ENCODE data around the gene MPPED2.
A peak's percentile ranks its signal among the peaks of the same experiment; 100 is the strongest.
"Not testable (repeated sequence)": the region's sequence is repeated elsewhere in the genome, so short reads cannot be mapped to it uniquely, and the experiment has no call there.

The MPPED2 gene

GRCh38 chr11:30560206-30561106 lies 25.7 kb downstream of the MPPED2 start:
- Histone ChIP-seq H3K27me3 (ENCODE audit: control insufficient read depth in 5 of 5, insufficient read depth in 4 of 5, low read length in 5 of 5) (no peaks in the 10 kb centered on the region), H3K27ac (ENCODE audit: low read depth, low read length) (no peak overlapping the region), H3K4me3 (ENCODE audit: low read depth in 1 of 5, low read length in 5 of 5) (peak overlapping the region in 2 of 5 donors; percentile 17 to 49), H3K9me3 (ENCODE audit: control insufficient read depth in 5 of 5, low read length in 5 of 5) (no peaks in the 10 kb centered on the region), H3K36me3 (ENCODE audit: control insufficient read depth in 5 of 5, insufficient read depth in 5 of 5, low read length in 5 of 5) (no peaks in the 10 kb centered on the region), H3K4me1 (ENCODE audit: control insufficient read depth in 5 of 5, insufficient read depth in 5 of 5, low read length in 5 of 5) (peaks cover 0 to 6% (median 0%) of the 10 kb centered on the region in 5 donors), H3K9ac (ENCODE audit: low read length in 5 of 5) (no peak overlapping the region)

- H3K9ac ChIP-seq (ENCODE audit: low read length in 5 of 5): no peak overlapping the region
- no peak overlapping the region for H3K27ac ChIP-seq (ENCODE audit: low read depth, low read length)
- no peaks in the 10 kb centered on the region for H3K9me3 ChIP-seq (ENCODE audit: control insufficient read depth in 5 of 5, low read length in 5 of 5)
- H3K4me1 ChIP-seq (ENCODE audit: control insufficient read depth in 5 of 5, insufficient read depth in 5 of 5, low read length in 5 of 5): no peaks in the 10 kb centered on the region
- no peak overlapping the region for H3K4me3 ChIP-seq (ENCODE audit: low read depth in 1 of 5, low read length in 5 of 5)
- H3K36me3 ChIP-seq (ENCODE audit: control insufficient read depth in 5 of 5, insufficient read depth in 5 of 5, low read length in 5 of 5): no peaks in the 10 kb centered on the region
- H3K27me3 ChIP-seq (ENCODE audit: control insufficient read depth in 5 of 5, insufficient read depth in 4 of 5, low read length in 5 of 5): no peaks in the 10 kb centered on the region
These were observed 27.1 kb downstream of the MPPED2 start for GRCh38 chr11:30559004-30559403.

GRCh38 chr11:30554587-30554986 lies 31.6 kb downstream of the MPPED2 start:
- H3K36me3 ChIP-seq (ENCODE audit: control insufficient read depth in 5 of 5, insufficient read depth in 5 of 5, low read length in 5 of 5); H3K9ac ChIP-seq (ENCODE audit: low read length in 5 of 5); H3K27me3 ChIP-seq (ENCODE audit: control insufficient read depth in 5 of 5, insufficient read depth in 4 of 5, low read length in 5 of 5); H3K9me3 ChIP-seq (ENCODE audit: control insufficient read depth in 5 of 5, low read length in 5 of 5); H3K4me1 ChIP-seq (ENCODE audit: control insufficient read depth in 5 of 5, insufficient read depth in 5 of 5, low read length in 5 of 5); H3K27ac ChIP-seq (ENCODE audit: low read depth, low read length); H3K4me3 ChIP-seq (ENCODE audit: low read depth in 1 of 5, low read length in 5 of 5): not testable (repeated sequence)

- H3K9me3 ChIP-seq (ENCODE audit: control insufficient read depth in 5 of 5, low read length in 5 of 5): no peaks in the 10 kb centered on the region
- H3K4me1 ChIP-seq (ENCODE audit: control insufficient read depth in 5 of 5, insufficient read depth in 5 of 5, low read length in 5 of 5): no peaks in the 10 kb centered on the region
- H3K4me3 ChIP-seq (ENCODE audit: low read depth in 1 of 5, low read length in 5 of 5): no peak overlapping the region
- H3K27me3 ChIP-seq (ENCODE audit: control insufficient read depth in 5 of 5, insufficient read depth in 4 of 5, low read length in 5 of 5): no peaks in the 10 kb centered on the region
- H3K9ac ChIP-seq (ENCODE audit: low read length in 5 of 5): no peak overlapping the region
- no peak overlapping the region for H3K27ac ChIP-seq (ENCODE audit: low read depth, low read length)
- H3K36me3 ChIP-seq (ENCODE audit: control insufficient read depth in 5 of 5, insufficient read depth in 5 of 5, low read length in 5 of 5): no peaks in the 10 kb centered on the region
These were observed 32.5 kb downstream of the MPPED2 start for GRCh38 chr11:30553521-30554110.

- Histone ChIP-seq H3K9ac (ENCODE audit: low read length in 5 of 5) (no peak overlapping the region), H3K4me1 (ENCODE audit: control insufficient read depth in 5 of 5, insufficient read depth in 5 of 5, low read length in 5 of 5) (no peaks in the 10 kb centered on the region), H3K27ac (ENCODE audit: low read depth, low read length) (no peak overlapping the region), H3K9me3 (ENCODE audit: control insufficient read depth in 5 of 5, low read length in 5 of 5) (no peaks in the 10 kb centered on the region), H3K36me3 (ENCODE audit: control insufficient read depth in 5 of 5, insufficient read depth in 5 of 5, low read length in 5 of 5) (no peaks in the 10 kb centered on the region), H3K4me3 (ENCODE audit: low read depth in 1 of 5, low read length in 5 of 5) (no peak overlapping the region), H3K27me3 (ENCODE audit: control insufficient read depth in 5 of 5, insufficient read depth in 4 of 5, low read length in 5 of 5) (no peaks in the 10 kb centered on the region)
These were observed 33.3 kb downstream of the MPPED2 start for GRCh38 chr11:30552839-30553238.

GRCh38 chr11:30550022-30550542 lies 36.1 kb downstream of the MPPED2 start:
- H3K36me3 ChIP-seq (ENCODE audit: control insufficient read depth in 5 of 5, insufficient read depth in 5 of 5, low read length in 5 of 5): no peaks in the 10 kb centered on the region
- no peaks in the 10 kb centered on the region for H3K9me3 ChIP-seq (ENCODE audit: control insufficient read depth in 5 of 5, low read length in 5 of 5)
- H3K27me3 ChIP-seq (ENCODE audit: control insufficient read depth in 5 of 5, insufficient read depth in 4 of 5, low read length in 5 of 5): no peaks in the 10 kb centered on the region
- H3K4me3 ChIP-seq (ENCODE audit: low read depth in 1 of 5, low read length in 5 of 5): no peak overlapping the region
- H3K9ac ChIP-seq (ENCODE audit: low read length in 5 of 5): no peak overlapping the region
- H3K27ac ChIP-seq (ENCODE audit: low read depth, low read length): no peak overlapping the region
- H3K4me1 ChIP-seq (ENCODE audit: control insufficient read depth in 5 of 5, insufficient read depth in 5 of 5, low read length in 5 of 5): peaks cover 0 to 9% (median 4%) of the 10 kb centered on the region in 5 donors

GRCh38 chr11:30549565-30549964 lies 36.6 kb downstream of the MPPED2 start:
- H3K9ac ChIP-seq (ENCODE audit: low read length in 5 of 5): no peak overlapping the region
- H3K27ac ChIP-seq (ENCODE audit: low read depth, low read length): no peak overlapping the region
- peaks cover 0 to 9% (median 4%) of the 10 kb centered on the region in 5 donors for H3K4me1 ChIP-seq (ENCODE audit: control insufficient read depth in 5 of 5, insufficient read depth in 5 of 5, low read length in 5 of 5)
- no peaks in the 10 kb centered on the region for H3K36me3 ChIP-seq (ENCODE audit: control insufficient read depth in 5 of 5, insufficient read depth in 5 of 5, low read length in 5 of 5)
- no peaks in the 10 kb centered on the region for H3K9me3 ChIP-seq (ENCODE audit: control insufficient read depth in 5 of 5, low read length in 5 of 5)
- H3K27me3 ChIP-seq (ENCODE audit: control insufficient read depth in 5 of 5, insufficient read depth in 4 of 5, low read length in 5 of 5): no peaks in the 10 kb centered on the region
- no peak overlapping the region for H3K4me3 ChIP-seq (ENCODE audit: low read depth in 1 of 5, low read length in 5 of 5)

GRCh38 chr11:30546334-30546733 lies 39.8 kb downstream of the MPPED2 start:
- Histone ChIP-seq H3K36me3 (ENCODE audit: control insufficient read depth in 5 of 5, insufficient read depth in 5 of 5, low read length in 5 of 5) (no peaks in the 10 kb centered on the region), H3K9me3 (ENCODE audit: control insufficient read depth in 5 of 5, low read length in 5 of 5) (no peaks in the 10 kb centered on the region), H3K4me1 (ENCODE audit: control insufficient read depth in 5 of 5, insufficient read depth in 5 of 5, low read length in 5 of 5) (peaks cover 0 to 9% (median 4%) of the 10 kb centered on the region in 5 donors), H3K9ac (ENCODE audit: low read length in 5 of 5) (no peak overlapping the region), H3K27ac (ENCODE audit: low read depth, low read length) (no peak overlapping the region), H3K27me3 (ENCODE audit: control insufficient read depth in 5 of 5, insufficient read depth in 4 of 5, low read length in 5 of 5) (no peaks in the 10 kb centered on the region), H3K4me3 (ENCODE audit: low read depth in 1 of 5, low read length in 5 of 5) (no peak overlapping the region)

GRCh38 chr11:30545507-30545906 lies 40.6 kb downstream of the MPPED2 start:
- Histone ChIP-seq H3K4me3 (ENCODE audit: low read depth in 1 of 5, low read length in 5 of 5) (no peak overlapping the region), H3K27ac (ENCODE audit: low read depth, low read length) (no peak overlapping the region), H3K9ac (ENCODE audit: low read length in 5 of 5) (no peak overlapping the region), H3K4me1 (ENCODE audit: control insufficient read depth in 5 of 5, insufficient read depth in 5 of 5, low read length in 5 of 5) (peaks cover 0 to 9% (median 4%) of the 10 kb centered on the region in 5 donors), H3K36me3 (ENCODE audit: control insufficient read depth in 5 of 5, insufficient read depth in 5 of 5, low read length in 5 of 5) (no peaks in the 10 kb centered on the region), H3K9me3 (ENCODE audit: control insufficient read depth in 5 of 5, low read length in 5 of 5) (no peaks in the 10 kb centered on the region), H3K27me3 (ENCODE audit: control insufficient read depth in 5 of 5, insufficient read depth in 4 of 5, low read length in 5 of 5) (no peaks in the 10 kb centered on the region)

- H3K4me3 ChIP-seq (ENCODE audit: low read depth in 1 of 5, low read length in 5 of 5): no peak overlapping the region
- H3K9ac ChIP-seq (ENCODE audit: low read length in 5 of 5): no peak overlapping the region
- H3K9me3 ChIP-seq (ENCODE audit: control insufficient read depth in 5 of 5, low read length in 5 of 5): no peaks in the 10 kb centered on the region
- no peaks in the 10 kb centered on the region for H3K27me3 ChIP-seq (ENCODE audit: control insufficient read depth in 5 of 5, insufficient read depth in 4 of 5, low read length in 5 of 5)
- H3K27ac ChIP-seq (ENCODE audit: low read depth, low read length): no peak overlapping the region
- H3K36me3 ChIP-seq (ENCODE audit: control insufficient read depth in 5 of 5, insufficient read depth in 5 of 5, low read length in 5 of 5): no peaks in the 10 kb centered on the region
- H3K4me1 ChIP-seq (ENCODE audit: control insufficient read depth in 5 of 5, insufficient read depth in 5 of 5, low read length in 5 of 5): peaks cover 0 to 9% (median 4%) of the 10 kb centered on the region in 5 donors
These were observed 43.1 kb downstream of the MPPED2 start for GRCh38 chr11:30543066-30543465.

Data from subcutaneous abdominal adipose tissue (tissue), 5 donors.